GM23338 (cell line): ENCODE results near the gene OOEP.

Experiments
- CREB1 ChIP-seq: fragments of 250-450 bp; sonication (Bioruptor Pico); IDR thresholded peaks from 2 replicates; pipeline ENCODE4 v1.5.0; 2020; ENCODE audit warnings: low read depth, mild to moderate bottlenecking, moderate library complexity
- TF ChIP-seq, protein P1 (sequence below), 2 experiments: fragments of 200-600 bp in 1 of 2; sonication (generic) in 1 of 2; conservative IDR thresholded peaks; 2 replicates each; pipeline versions ENCODE4 v1.5.1 to v1.6.1; 2016 to 2017; ENCODE audit warnings: antibody characterized with exemption in 2 of 2, low read depth in 2 of 2, mild to moderate bottlenecking in 2 of 2, moderate library complexity in 1 of 2

DNA sequence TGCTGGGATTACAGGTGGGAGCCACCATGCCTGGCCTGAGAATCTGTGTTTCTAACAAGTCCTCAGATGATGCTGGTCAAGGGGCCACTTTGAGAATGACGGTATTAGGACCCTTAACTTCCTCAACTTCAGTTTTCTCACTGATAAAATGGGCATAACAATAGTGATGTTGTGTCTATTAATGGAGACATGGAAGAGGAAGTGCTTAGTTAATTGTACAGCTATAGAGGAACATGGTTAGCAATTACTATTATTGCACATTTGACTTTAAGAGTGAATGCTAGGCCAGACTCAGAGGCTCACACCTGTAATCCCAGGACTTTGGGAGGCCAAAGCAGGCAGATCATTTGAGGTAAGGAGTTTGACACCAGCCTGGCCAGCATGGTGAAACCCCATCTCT, 28.4 kb downstream of the OOEP start:
- TF ChIP-seq, protein P1, sequence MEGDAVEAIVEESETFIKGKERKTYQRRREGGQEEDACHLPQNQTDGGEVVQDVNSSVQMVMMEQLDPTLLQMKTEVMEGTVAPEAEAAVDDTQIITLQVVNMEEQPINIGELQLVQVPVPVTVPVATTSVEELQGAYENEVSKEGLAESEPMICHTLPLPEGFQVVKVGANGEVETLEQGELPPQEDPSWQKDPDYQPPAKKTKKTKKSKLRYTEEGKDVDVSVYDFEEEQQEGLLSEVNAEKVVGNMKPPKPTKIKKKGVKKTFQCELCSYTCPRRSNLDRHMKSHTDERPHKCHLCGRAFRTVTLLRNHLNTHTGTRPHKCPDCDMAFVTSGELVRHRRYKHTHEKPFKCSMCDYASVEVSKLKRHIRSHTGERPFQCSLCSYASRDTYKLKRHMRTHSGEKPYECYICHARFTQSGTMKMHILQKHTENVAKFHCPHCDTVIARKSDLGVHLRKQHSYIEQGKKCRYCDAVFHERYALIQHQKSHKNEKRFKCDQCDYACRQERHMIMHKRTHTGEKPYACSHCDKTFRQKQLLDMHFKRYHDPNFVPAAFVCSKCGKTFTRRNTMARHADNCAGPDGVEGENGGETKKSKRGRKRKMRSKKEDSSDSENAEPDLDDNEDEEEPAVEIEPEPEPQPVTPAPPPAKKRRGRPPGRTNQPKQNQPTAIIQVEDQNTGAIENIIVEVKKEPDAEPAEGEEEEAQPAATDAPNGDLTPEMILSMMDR (conservative IDR thresholded peaks at IDR 0.05; ENCODE audit: low read depth in 2 of 2), result no peak
- TF ChIP-seq CREB1 (CRISPR knock-in tag), result no peak
